HCT116 (cell line): ENCODE measurements around the gene COPS7B. TPM values are rescaled to one million over a fixed set of nuclear protein-coding genes. Genes with fewer than 3 reads are reported as not detected.

Experiments
- ATAC-seq: fragments of 200-7000 bp; cut with Tn5 transposase; 2 replicates; pipeline ENCODE4 v1.9.1; 2020; ENCODE audit warnings: mild to moderate bottlenecking, moderate library complexity
- BruUV-seq: library from RNA; stranded (reverse); fragments of 400-500 nt; replicated peaks from 2 replicates; lab custom pipeline; 2021; lab: Mats Ljungman, UMichigan
- CTCF ChIA-PET: fragments of 300-600 bp; sonication (Branson Sonifier 250); formaldehyde crosslinking; loops from one replicate; lab custom pipeline; 2021; ENCODE audit warnings: antibody characterized with exemption; lab: Charles Lee
- POLR2A ChIA-PET: fragments of 300-600, 350-600 bp; sonication (Branson Sonifier 250); formaldehyde crosslinking; loops from one replicate; lab custom pipeline; 2021; ENCODE audit warnings: antibody characterized with exemption; lab: Charles Lee
- RAD21 ChIA-PET, 2 experiments: fragments of 300-600 bp; sonication (Branson Sonifier 250); formaldehyde crosslinking; loops; one replicate each; lab custom pipeline; 2023; ENCODE audit warnings: low total read pairs in 2 of 2; ENCODE audit not compliant: uncharacterized antibody in 2 of 2, unreplicated experiment in 2 of 2, low non-redundant PET in 1 of 2; lab: Charles Lee
- DNase-seq: peaks from one replicate; pipeline ENCODE4 v3.0.0-alpha.2; 2010; ENCODE audit warnings: low read depth, low spot score
- H2AFZ ChIP-seq: fragments of 200-600 bp; shearing (Covaris generic), sonication (generic); 2 replicates; pipeline ENCODE4 v1.6.1; 2017; ENCODE audit warnings: low read depth, mixed run types, mixed read lengths, antibody characterized with exemption, low read length; ENCODE audit not compliant: poor library complexity, severe bottlenecking
- H3K27ac ChIP-seq: 2 replicates; pipeline ENCODE4 v1.5.1; 2012; ENCODE audit warnings: low read depth, low read length
- H3K27me3 ChIP-seq: fragments of 200-600 bp; sonication (generic); 2 replicates; pipeline ENCODE4 v1.6.1; 2016; ENCODE audit warnings: mixed run types, low read length, mixed read lengths; ENCODE audit not compliant: insufficient read depth
- H3K36me3 ChIP-seq, 2 experiments: fragments of 200-500 bp in 1 of 2; fragments of 200-600 bp in 1 of 2; sonication (Bioruptor generic) in 1 of 2; sonication (generic) in 1 of 2; 2 replicates each; pipeline versions ENCODE4 v1.5.1 to v1.6.1; 2014 to 2016; ENCODE audit warnings: low read length in 2 of 2, inconsistent platforms in 1 of 2, mixed read lengths in 1 of 2, mixed run types in 1 of 2; ENCODE audit not compliant: insufficient read depth in 2 of 2, control insufficient read depth in 1 of 2
- H3K4me1 ChIP-seq, 2 experiments: fragments of 200-600 bp in 1 of 2; sonication (generic) in 1 of 2; 2 replicates each; pipeline versions ENCODE4 v1.5.1 to v1.6.1; 2012 to 2017; ENCODE audit warnings: low read length in 2 of 2, inconsistent platforms in 1 of 2, mild to moderate bottlenecking in 1 of 2, mixed read lengths in 1 of 2, mixed run types in 1 of 2, moderate library complexity in 1 of 2; ENCODE audit not compliant: insufficient read depth in 2 of 2, control insufficient read depth in 1 of 2
- H3K4me2 ChIP-seq: fragments of 200-600 bp; sonication (generic); 2 replicates; pipeline ENCODE4 v1.6.1; 2017; ENCODE audit warnings: mixed run types, low read length, mixed read lengths
- H3K4me3 ChIP-seq, 2 experiments: fragments of 200-600 bp in 1 of 2; sonication (generic) in 1 of 2; replicated peaks in 1 of 2; 2 replicates each; pipeline ENCODE4 v1.5.1; 2011 to 2016; ENCODE audit warnings: low read length in 2 of 2, control low read depth in 1 of 2, low read depth in 1 of 2, mild to moderate bottlenecking in 1 of 2, mixed read lengths in 1 of 2, mixed run types in 1 of 2
- H3K79me2 ChIP-seq: fragments of 200-600 bp; sonication (generic); 2 replicates; pipeline ENCODE4 v1.6.1; 2017; ENCODE audit warnings: mild to moderate bottlenecking, mixed run types, low read length, moderate library complexity, mixed read lengths; ENCODE audit not compliant: insufficient read depth
- H3K9ac ChIP-seq: fragments of 200-600 bp; sonication (generic); 2 replicates; pipeline ENCODE4 v1.6.1; 2016; ENCODE audit warnings: low read length, mixed read lengths
- H3K9me2 ChIP-seq: fragments of 200-600 bp; sonication (generic), shearing (Covaris generic); 2 replicates; pipeline ENCODE4 v1.6.1; 2017; ENCODE audit warnings: mixed run types, mild to moderate bottlenecking, moderate library complexity; ENCODE audit not compliant: insufficient read depth
- H3K9me3 ChIP-seq, 2 experiments: fragments of 200-500 bp in 1 of 2; fragments of 200-600 bp in 1 of 2; sonication (Bioruptor generic) in 1 of 2; sonication (generic) in 1 of 2; 2 replicates each; pipeline ENCODE4 v1.6.1; 2014 to 2017; ENCODE audit warnings: low read length in 2 of 2, mixed read lengths in 2 of 2, inconsistent platforms in 1 of 2, low read depth in 1 of 2, mild to moderate bottlenecking in 1 of 2, mixed run types in 1 of 2, moderate library complexity in 1 of 2; ENCODE audit not compliant: control insufficient read depth in 1 of 2, insufficient read depth in 1 of 2
- H4K20me1 ChIP-seq: fragments of 200-600 bp; sonication (generic), shearing (Covaris generic); 2 replicates; pipeline ENCODE4 v1.6.1; 2017; ENCODE audit warnings: mixed run types, mild to moderate bottlenecking, moderate library complexity; ENCODE audit not compliant: insufficient read depth
- EZH2 ChIP-seq: fragments of 200-600 bp; sonication (generic); IDR thresholded peaks from 2 replicates; pipeline ENCODE4 v1.6.1; 2017; ENCODE audit warnings: antibody characterized with exemption, mixed run types
- FOSL1 ChIP-seq: IDR thresholded peaks from 2 replicates; pipeline ENCODE4 v1.6.1; 2012; ENCODE audit warnings: low read depth
- intact Hi-C: fragments of 100-400 bp; cut with micrococcal nuclease; formaldehyde crosslinking; loops from 2 replicates; pipeline ENCODE4 v1.10.0; 2022
- total RNA-seq: library from RNA; stranded (reverse); gene quantifications from one replicate; pipeline ENCODE4 v1.2.1, GENCODE V29; 2021; ENCODE audit not compliant: unreplicated experiment
- TF ChIP-seq, protein P1 (sequence below), 3 experiments: fragments of 200-600 bp in 1 of 3; sonication (generic) in 1 of 3; IDR thresholded peaks in 2 of 3; conservative IDR thresholded peaks in 1 of 3; 2 replicates each; pipeline ENCODE4 v1.5.1; 2012 to 2017; ENCODE audit warnings: low read depth in 2 of 3, low read length in 2 of 3, antibody characterized with exemption in 1 of 3, borderline replicate concordance in 1 of 3, control low read depth in 1 of 3, mild to moderate bottlenecking in 1 of 3, mixed read lengths in 1 of 3, mixed run types in 1 of 3, moderate library complexity in 1 of 3; ENCODE audit not compliant: insufficient read depth in 1 of 3
- TF ChIP-seq, protein P2 (sequence below): IDR thresholded peaks from 2 replicates; pipeline ENCODE4 v1.6.1; 2012

Gene COPS7B
- total RNA-seq, 1 experiment from 2014 or later, result 52.9 TPM

DNA sequence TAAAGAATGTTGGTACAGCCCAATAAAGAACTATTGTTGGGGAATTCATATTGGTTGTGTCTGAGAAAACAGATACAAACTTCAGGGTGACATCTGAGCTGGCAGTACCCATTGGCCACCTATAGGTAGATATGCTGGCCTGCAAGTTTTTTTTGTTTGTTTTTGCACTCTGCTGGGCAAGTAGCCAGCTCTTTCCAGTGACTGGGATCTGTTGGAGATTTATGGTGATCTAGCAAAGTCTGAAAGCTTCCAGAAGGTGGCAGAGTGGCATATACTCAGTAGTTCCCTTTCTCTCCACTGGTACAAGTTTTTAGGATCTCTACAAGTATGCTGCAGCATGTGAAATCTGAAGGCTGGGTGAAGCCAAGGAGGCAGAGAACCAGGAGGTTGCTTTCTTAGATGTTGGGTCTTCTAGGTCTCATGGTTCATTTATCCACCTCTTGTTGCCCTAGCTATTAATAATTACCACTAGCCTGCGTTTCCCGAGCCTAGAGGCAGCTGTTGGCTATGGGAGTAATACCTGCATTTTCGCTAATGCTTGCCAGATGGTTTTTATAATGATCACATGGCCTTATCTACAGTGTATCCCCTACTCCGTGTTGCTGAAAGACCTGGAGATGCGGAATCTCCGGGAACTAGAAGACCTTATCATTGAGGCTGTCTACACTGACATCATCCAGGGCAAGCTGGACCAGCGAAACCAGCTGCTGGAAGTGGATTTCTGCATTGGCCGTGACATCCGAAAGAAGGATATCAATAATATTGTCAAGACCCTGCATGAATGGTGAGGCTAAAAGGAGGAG lies 9.5 kb downstream of the COPS7B start:
- POLR2A ChIA-PET, result no interaction called here
- no peak overlapping the region for H2AFZ ChIP-seq
- CTCF ChIA-PET, result interaction anchor here (1.0 to 2.2 kb wide), 9 partner anchors 9 to 184 kb away, joined by 3 to 10 read pairs (median 4); no protein-coding TSS in a partner anchor
- peaks cover 6 to 7% of the 10 kb centered on the region in 2 experiments; a peak in 2 of 4 replicates for H3K4me1 ChIP-seq
- 0 out of 2 replicates have a peak, but pooled peaks cover under 1% of the 10 kb centered on the region for H4K20me1 ChIP-seq
- H3K9me2 ChIP-seq, result no peaks in the 10 kb centered on the region
- TF ChIP-seq, protein P1, sequence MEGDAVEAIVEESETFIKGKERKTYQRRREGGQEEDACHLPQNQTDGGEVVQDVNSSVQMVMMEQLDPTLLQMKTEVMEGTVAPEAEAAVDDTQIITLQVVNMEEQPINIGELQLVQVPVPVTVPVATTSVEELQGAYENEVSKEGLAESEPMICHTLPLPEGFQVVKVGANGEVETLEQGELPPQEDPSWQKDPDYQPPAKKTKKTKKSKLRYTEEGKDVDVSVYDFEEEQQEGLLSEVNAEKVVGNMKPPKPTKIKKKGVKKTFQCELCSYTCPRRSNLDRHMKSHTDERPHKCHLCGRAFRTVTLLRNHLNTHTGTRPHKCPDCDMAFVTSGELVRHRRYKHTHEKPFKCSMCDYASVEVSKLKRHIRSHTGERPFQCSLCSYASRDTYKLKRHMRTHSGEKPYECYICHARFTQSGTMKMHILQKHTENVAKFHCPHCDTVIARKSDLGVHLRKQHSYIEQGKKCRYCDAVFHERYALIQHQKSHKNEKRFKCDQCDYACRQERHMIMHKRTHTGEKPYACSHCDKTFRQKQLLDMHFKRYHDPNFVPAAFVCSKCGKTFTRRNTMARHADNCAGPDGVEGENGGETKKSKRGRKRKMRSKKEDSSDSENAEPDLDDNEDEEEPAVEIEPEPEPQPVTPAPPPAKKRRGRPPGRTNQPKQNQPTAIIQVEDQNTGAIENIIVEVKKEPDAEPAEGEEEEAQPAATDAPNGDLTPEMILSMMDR (IDR thresholded peaks at IDR 0.05 in 2 of 3, conservative IDR thresholded peaks at IDR 0.05 in 1 of 3; ENCODE audit: borderline replicate concordance in 1 of 3, insufficient read depth in 1 of 3, low read depth in 2 of 3, low read length in 2 of 3), result peak; percentile 48 to 70 (median 52); a peak in 5 of 6 replicates
- TF ChIP-seq, protein P2, sequence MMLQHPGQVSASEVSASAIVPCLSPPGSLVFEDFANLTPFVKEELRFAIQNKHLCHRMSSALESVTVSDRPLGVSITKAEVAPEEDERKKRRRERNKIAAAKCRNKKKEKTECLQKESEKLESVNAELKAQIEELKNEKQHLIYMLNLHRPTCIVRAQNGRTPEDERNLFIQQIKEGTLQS, result no peak
- no peak for TF ChIP-seq EZH2
- no peak for TF ChIP-seq FOSL1
- peaks cover 35 to 43% of the 10 kb centered on the region in 2 experiments; a peak in 3 of 4 replicates for H3K36me3 ChIP-seq
- ATAC-seq, result peak; percentile 81
- no peak overlapping the region for H3K9ac ChIP-seq
- H3K79me2 ChIP-seq, result peaks cover 48% of the 10 kb centered on the region
- no peak overlapping the region for H3K4me2 ChIP-seq
- no peaks in the 10 kb centered on the region for H3K9me3 ChIP-seq
- H3K27ac ChIP-seq, result peak overlapping the region; percentile 11
- intact Hi-C loops, result no loop called here
- peak; percentile 81 for DNase-seq
- H3K27me3 ChIP-seq, result no peaks in the 10 kb centered on the region
- RAD21 ChIA-PET, result no interaction called here
- no TSS peak for BruUV-seq
- no peak overlapping the region for H3K4me3 ChIP-seq
